IPS DF 19.7 (cell line): Measurements from ENCODE around the gene MYG1.
A peak's percentile ranks its signal among the peaks of the same experiment; 100 is the strongest.
"Not testable (repeated sequence)": the region's sequence is repeated elsewhere in the genome, so short reads cannot be mapped to it uniquely, and the experiment has no call there.

Source experiments
- DNase-seq: peaks from one replicate; pipeline ENCODE4 v3.0.0-alpha.2; 2013; ENCODE audit warnings: low read depth, low spot score

Gene MYG1

GRCh38 chr12:53327435-53328042, 28.0 kb downstream of the MYG1 start:
- no peak for DNase-seq

DNA sequence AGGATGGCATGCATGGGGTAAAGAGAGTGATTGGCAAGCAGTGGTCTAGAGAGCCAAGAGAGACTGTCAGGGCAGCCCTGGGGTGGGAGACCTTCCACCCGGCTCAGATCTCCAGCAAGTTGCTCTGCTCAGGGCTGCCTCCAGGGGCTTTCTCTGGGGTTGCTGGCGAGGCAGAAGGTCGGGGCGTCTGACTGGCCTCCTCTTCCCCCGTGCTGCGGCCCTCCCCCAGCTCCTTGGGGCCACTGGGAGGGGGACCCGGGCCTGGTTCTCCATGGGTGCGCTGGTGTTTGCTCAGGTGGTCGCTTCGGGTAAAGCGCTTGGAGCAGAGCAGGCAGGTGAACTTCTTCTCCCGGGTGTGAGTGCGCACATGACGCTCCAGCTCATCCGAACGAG, 28.5 kb downstream of the MYG1 start:
- DNase-seq = no peak

DNA sequence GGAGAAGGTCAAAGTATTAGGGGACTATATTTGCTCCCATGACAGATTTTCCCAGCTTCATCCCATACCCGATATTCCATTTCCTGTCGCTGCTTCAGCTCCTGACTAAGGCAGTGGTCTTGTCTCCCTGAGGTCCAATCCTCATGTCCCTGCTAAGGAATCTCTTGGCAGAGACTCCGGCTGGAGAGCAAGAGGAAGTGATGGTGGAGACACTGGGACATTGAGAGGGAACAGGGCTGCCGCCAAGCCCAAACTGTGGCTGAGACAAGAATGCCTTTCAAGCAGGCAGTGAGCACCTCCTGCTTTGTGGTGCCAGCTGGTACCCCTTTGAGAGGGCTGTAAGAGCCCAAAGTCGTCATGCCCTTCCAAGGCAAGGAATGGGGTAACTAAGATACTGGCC, 31.2 kb downstream of the MYG1 start:
- DNase-seq = no peak

DNA sequence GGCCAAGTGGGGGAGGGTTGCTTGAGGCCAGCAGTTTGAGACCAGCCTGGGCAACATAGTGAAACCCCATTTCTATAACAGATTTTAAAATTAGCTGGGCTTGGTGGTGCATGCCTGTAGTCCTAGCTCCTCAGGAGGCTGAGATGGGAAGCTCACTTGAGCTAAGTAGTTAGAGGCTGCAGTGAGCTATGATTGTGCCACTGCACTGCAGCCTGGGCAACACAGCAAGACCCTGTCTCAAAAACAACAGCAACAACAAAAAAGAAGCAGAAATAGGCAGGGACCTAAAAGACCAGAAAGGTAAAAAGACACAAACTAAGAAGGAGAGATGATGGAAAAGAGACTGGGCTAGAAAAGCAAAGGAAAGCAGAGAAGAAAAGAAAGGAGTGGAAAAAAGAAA, 32.8 kb downstream of the MYG1 start:
- DNase-seq = not testable (repeated sequence)

GRCh38 chr12:53332744-53333143, 33.2 kb downstream of the MYG1 start:
- DNase-seq = no peak

GRCh38 chr12:53333289-53333688, 33.8 kb downstream of the MYG1 start:
- DNase-seq = no peak

DNA sequence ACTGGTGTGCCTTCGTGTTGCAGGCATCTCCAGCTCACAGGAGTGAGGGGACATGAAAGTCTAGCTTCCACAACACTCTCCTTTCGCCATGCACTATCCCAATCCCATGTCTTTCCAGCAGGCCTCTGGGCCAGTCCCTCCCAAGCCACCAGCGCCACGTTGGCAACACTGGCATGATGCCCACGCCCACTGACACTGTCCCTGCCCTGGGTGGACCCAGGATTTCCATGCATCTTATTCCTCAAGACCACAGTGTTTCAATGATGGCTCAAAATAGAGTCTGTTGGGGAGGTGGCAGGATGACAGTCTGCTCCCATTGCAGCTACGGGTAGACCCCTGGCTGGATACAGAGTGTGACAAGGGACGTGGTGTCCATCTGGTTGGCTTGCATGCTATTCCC, 34.4 kb downstream of the MYG1 start:
- no peak for DNase-seq

- DNase-seq = no peak
Measured at GRCh38 chr12:53334822-53335221, 35.3 kb downstream of the MYG1 start.

GRCh38 chr12:53336181-53336681, 36.7 kb downstream of the MYG1 start, which contains the start of gene SP7:
TSS of gene SP7 (minus strand) at chr12:53336354. CDS start at chr12:53335646, 708 bp downstream.
- no peak for DNase-seq

DNA sequence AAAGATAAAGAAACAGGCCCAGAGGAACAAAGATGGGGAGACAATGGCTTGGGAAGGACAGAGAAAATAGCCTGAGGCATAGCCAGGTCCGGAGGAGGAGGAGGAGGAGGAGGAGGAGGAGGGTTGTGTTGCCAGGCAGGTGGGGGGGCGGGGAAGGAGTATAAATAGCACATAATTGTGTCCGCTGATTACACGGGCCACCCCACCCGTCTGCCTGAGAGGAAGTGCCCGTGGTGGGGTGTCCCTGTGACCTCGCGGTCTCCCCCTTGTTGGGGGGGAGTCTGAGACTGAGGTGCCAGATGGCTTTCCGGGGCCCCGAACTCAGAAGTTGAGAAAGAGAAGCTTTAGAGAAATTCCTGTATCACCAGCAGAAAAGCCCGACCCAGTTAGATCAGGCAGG, 38.5 kb downstream of the MYG1 start:
- no peak for DNase-seq

GRCh38 chr12:53338916-53339315, 39.4 kb downstream of the MYG1 start:
- DNase-seq = no peak

DNA sequence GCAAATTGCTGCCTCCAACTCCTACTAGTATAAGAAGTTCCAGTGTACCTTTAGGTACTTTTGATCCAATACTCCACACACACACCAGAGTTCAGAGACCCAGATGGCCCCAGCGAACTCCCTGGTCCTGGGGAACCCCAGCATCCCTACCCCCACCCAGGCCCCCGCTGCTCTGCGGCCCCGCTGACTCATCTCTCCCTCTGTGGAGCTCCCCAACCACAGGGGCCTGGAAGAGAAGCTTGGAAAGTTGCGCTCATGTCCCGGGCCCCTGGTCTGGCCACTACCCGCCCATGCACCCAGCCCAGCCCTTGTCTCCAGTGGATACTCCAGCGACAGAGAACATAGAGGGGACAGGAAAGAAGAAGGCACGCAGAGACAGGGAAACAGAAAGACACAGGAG, 40.9 kb downstream of the MYG1 start:
- no peak for DNase-seq

GRCh38 chr12:53343449-53343848, 44.0 kb downstream of the MYG1 start:
- DNase-seq = no peak

DNA sequence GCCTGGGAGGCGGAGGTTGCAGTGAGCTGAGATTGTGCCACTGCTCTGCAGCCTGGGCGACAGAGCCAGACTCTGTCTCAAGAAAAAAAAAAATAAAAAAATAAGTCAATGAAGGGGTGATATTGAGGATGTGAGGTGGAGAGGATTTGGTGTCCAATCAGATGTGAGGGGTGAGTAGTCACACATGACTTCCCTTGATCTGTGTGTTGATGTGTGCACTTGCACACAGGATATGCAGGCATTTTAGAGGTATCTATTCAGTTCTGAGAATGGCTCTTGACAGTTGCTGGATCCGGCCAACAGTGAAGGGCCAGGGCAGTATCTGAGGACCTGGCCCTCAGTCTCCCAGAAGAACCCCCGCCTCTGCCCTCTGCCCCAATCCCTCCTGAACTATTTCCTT, 44.5 kb downstream of the MYG1 start:
- no peak for DNase-seq

DNA sequence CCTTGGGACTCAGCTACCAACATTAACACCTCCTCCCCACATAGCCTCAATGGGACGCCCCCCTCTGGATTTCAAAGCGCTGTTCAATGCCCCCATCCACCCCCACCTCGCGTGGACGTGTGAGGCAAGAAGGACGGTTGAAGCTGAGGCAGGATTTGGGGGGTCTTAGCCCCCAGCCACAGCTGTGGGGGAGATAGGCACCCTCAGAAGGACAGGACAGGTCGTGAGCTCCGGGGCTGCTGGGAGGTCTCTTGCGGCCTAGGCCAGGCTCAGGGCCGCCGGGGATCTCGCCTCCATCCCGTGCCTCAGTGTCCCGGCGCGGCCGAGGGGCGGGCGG, 45.0 kb downstream of the MYG1 start:
- DNase-seq = no peak

DNA sequence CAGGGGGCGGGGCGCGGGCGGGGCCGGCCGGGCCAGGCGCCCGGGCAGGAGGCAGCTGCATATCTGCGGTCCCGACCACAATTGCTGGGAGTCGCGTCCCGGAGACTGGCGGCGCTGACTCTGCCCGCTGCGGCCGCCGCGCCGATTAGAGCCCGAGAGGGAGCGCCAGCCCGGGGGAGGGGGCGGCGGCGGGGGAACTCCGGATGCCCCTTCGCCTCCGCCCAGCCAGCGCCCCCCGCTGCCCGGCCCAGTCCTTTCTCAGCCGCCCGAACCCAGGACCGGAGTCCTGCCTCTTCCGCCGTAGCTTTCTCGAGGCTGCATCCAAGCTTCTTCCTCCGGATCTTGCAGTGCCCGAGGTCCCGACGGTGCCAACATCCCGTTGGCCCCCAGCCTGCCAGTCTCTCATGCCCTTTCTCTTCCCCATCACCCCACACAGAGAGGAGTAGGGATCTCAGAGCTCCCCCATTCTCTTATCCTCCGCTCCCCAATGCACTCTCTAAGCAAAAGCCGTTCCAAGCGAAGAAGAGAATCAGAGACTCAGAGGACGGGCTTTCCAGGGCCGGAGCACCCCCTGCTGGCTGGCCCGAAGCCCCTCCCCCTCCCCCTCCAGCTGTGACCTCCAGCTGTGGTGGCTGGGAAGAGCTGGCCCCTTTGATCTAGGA, 45.5 kb downstream of the MYG1 start:
- no peak for DNase-seq

DNA sequence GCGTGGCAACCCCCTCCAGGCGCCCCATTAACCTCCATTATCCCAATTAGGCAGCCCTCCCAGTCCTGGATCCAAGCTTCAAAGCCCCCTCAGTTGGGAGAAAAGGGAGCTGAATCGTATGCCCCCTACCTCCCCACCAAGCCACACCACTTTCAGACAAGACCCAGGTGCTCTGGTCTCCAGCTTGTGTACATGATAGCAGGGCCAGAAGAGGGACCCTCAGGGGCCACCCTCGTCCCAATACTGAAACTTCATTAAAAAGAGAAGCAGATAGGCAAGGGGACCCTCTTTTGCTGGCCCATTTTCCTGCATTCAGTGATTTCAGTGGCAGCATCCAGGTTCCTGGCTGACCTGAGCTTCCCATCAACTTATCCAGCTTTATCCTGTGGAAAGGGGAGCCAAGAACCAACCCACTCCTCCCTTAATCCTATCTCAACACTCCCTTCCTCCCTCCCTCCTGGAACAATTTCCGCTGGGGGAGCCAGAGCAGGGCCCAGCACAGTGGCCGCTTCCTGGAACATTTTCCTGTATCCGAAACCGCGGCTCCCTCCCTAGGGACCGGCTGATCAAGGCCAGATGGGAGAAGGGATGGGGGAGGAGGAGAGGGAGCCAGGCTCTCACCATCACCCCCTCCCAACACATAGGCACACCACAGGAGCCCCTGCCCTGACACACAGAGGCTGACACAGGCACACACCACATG, 46.1 kb downstream of the MYG1 start:
- no peak for DNase-seq

DNA sequence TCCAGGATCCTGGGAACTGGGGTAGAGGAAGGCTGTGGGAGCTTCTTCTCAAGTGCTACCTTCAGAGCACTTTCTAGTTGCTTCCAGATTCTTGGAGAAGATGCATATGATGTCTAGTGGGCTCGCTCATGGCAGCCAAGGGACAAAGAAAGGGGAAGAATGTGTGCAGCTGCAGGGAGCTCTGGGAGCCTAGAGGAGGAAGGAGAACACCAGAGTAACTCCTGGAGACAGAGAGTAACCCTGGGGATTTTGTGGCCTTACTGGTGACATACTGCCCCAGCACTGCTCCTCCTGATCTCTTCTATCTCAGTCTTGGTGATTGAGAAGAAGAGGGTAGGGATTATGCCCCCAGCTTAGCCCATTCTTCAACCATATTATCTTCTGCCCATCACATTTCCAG, 47.0 kb downstream of the MYG1 start:
- no peak for DNase-seq

- DNase-seq = no peak
Measured at GRCh38 chr12:53347905-53348304, 48.4 kb downstream of the MYG1 start.

DNA sequence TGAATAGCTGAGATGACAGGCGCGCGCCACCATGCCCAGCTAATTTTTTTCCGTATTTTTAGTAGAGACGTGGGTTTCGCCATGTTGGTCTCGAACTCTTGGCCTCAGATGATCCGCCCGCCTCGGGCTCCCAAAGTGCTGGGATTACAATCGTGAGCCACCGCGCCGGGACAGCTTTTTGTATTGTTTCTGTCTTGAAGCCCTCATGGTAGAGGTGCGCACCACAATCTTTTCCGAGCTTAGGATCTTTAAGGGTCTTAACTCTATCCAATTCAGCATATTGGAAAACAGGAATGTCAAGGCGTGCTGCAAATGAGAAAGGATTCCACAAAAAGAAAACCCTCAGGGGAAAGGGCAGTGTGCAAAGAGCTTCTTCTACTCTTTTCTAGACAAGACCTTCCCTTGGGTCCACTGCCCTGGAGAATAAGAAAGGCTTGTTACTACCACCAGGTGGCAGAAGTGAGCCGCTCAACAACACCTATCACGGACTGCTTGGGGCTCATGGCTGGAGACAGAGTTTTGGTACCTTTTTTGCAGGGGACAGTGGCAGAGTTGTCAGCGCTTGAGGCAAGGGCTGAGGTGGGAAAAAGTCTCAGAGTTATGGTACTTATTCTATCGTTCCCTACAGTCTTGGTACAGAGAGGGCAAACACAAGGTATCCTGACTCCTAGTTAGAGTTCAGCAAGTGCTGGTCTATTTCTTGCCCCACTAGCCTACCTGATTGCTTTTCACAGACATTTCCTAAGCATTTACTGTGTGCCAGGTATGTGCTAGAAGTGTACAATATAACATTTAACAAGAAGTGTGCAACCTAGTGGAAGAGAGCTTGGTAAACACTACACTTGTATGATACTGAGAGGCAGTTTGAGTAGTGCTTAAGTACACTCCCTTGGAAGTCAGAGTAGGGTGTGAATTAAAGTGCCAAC, 53.1 kb downstream of the MYG1 start:
- peak; percentile 67 for DNase-seq

DNA sequence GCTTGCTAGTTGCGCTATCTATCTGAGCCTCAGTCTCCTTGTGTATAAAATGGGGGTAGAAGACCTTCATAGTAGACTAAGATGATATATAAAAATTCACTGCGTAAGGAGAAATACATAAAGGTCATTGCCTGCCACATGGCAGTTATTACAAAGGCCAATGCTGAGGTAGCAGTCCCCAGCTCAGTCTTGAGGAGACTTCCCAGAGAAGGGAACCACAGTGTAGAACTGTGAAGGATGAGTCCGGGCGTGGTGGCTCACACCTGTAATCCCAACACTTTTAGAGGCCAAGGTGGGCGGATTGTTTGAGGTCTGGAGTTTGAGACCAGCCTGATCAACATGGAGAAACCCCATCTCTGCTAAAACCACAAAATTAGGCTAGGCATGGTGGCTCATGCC, 53.8 kb downstream of the MYG1 start:
- no peak for DNase-seq

GRCh38 chr12:53355121-53355520, 55.6 kb downstream of the MYG1 start:
- DNase-seq = no peak
